Stromal cell of bone marrow (primary cell): ENCODE data around the gene USH1C.

Experiments
- DNase-seq: peaks from one replicate; pipeline ENCODE4 v3.0.0-alpha.2; 2012; ENCODE audit warnings: low read depth

The USH1C gene

DNA sequence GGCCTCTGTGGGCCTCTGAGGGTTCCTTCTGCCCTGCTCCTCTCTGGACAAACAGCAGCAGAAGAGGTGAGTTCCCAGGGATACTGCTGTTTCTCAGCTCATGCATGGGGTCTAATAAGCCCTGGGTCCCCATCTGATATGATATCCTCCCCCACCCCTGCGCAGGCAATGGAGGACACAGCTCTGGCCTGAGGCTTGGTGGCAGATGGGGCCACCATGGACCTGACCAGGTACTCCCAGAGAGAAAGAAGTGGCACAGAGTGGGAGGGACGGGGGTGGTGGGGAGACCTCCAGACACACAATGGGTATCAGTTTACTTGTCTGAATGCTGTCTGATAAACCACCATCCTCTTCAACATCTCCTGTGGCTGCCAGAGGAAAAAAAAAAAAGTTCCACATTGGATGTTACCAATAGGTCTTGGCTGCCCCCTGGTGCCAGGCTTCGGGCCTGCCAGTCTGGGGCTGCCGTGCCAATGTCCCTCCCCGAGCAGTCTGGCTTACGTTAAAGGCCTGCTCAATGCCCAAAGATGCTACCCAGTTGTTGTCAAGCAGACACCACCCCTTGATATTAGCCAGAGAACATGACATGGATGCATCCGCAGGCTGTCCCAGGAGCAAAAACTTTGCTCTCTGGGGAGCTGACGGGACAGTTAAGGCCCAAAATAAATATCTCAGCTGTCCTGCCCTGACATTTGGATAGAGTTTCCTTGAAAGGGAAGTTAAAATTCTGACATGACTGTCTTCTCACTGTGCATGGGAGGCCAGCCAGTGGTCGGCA is 39.7 kb downstream of the USH1C start:
- DNase-seq: peak; percentile 26

DNA sequence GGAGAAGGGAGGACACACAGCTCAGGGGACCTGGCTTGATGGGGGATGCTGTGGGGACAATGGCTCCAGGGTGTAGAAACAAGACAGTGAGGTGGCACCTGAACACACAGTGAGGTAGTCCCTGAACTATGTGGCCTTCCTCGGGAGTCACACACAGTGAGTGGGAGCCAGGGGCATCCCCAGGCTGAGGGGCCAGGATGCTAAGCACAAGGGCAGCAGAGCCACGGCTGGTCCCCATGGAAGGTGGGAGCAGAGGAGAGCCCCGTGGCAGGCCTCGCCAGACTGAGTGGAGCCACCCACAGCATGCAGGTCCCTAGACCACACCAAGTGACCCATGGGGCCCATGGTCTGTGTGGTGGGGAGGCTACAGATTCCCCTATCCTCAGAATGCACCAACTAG is 41.6 kb downstream of the USH1C start:
- no peak for DNase-seq

DNA sequence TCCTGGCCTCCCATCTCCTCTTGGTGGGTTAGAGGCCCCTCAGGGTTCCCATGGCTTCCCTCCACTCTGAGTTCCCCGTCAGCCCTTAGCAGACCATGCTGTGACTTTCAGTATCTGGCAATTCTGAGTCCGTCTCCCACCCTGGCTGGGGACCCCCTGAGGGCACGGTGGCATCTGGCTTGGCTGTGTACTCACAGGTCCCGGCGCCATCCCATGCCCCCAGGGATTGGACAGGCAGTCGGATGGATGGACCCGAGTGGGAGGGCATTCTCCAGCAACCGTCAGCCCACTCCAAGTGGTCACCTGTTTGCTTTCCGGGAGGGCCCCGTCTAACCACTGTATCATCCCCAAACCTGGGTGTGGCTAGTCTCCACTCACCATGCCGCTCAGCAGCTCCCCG is 43.5 kb downstream of the USH1C start:
- DNase-seq: no peak

DNA sequence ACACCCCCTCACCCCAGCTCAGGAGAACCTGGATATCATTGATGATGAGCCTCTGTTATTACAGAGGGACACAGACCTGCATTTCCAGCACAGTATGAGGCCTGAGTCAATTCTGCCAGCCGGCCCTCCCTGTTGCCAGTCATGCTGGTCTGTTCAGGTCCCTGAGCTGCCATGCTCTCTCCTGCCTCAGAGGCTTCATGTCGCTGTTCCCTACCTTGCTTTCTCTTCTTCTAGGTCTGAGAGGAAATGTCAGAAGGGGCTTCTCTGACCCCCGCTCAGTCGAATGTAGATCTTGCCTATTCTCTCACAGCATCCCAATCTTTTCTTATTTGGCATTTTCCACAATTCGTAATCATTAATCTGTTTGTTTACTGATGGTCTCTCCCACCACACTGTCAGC is 45.7 kb downstream of the USH1C start:
- DNase-seq: no peak

DNA sequence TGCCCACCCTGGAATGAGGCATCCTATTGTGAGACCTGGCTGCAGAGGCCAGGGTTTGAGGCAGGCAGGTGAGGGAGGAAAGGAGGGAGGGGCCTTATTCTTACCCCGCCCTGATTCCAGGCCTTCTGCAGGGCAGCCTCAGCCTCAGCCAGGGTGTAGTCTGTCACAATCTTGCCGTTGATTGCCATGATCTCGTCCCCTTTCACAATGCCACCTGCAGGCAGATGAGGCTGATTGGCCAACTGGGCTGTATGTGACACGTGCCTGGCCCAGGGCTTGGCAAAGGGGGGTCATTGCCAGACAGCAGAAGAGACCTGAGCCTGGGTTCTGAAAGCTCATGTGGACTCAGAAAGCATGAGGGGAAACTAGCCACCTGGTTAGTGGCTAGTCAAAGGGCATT is 46.2 kb downstream of the USH1C start:
- no peak for DNase-seq

DNA sequence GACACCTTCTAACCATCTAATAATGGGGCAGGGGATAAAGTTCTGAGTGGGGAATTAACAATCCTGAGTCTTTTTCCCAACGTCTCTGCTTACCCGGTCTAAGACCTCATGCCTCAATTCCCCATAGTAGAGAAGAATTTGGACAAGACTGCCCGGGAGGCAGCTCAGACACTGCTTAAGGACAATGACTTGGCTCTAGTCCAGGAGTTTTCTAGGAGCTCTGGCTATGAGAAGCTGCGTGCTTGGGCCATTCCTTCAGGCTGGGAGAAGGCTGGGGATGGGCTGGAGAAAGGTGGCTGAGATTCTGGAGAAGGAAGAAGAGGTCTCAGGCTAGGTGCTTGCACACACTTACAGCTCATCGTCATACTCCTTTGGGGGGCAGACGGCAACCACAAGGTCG is 47.8 kb downstream of the USH1C start:
- peak; percentile 4 for DNase-seq

DNA sequence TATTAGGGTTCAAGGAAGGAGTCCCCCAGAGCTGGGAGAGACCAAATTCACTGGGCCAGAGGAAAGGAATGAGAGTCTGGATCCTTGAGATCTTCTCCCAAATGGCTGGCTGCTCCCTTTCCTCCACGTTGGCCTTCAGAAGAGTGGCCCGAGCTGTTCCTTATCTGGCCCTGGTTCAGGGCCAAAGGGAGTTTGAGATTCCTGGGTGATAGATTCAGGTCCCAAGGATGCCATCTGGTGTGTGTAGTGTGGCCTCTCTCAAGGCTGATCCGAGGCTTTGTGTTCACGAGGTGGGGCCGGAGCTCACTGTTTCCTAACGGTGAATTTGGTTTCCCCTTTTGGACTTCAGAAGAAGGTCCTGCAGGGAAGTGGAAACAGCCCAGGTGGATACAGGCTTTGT is 50.2 kb downstream of the USH1C start:
- DNase-seq: no peak

DNA sequence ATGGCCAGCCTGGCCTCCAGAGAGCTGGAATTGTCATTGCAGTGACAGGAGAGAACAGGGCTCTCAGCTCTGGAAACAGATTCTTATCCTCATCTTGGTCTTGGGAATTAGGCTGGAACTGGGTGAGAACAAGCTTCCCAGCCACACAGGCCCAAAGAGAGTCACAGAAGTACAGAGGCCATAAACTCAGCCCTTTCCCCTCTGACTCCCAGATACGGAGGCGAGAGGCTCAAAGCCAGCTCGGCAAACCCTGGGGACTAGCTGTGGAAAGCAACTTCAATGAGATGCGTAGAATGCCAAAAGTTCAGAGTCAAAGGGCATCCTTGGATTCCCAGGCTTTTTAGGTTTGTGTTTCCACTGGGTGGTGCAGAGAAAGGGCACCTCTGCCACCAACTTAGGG is 53.3 kb downstream of the USH1C start:
- no peak for DNase-seq

DNA sequence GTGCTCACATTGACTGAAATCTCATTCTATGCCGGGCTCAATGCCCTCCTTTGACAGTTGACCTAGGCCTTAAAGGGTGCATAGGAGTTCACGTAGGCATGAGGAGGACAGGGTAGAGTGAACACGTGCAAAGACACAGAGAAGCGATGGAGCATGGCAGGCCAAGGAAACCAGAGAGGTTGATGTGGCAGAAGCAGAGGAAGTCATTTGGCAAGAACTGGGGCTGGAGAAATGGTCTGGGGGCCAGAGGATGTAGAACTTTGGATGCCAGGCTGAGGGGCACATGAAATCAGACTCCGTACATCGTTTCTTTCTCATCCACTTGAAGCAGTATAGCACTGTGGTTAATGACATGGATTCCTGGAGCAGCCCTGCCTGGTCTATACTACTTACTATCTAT is 54.0 kb downstream of the USH1C start:
- DNase-seq: no peak

DNA sequence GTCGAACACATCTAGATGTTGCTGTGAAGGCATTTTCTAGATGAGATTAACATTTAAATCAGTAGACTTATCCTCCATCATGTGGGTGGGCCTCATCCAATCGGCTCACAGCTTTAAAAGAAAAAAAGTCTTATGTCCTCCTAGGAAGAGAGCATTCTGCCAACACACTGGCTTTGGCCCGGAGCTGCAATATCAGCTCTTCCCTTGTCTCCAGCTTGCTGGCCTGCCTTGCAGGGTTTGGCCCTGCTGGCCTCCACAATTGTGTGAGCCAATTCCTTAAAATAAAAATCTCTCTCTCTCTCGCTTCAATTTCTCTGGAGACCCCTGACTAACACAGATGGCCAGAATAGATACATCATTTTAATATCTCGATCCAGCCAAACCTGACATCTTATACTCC is 54.5 kb downstream of the USH1C start:
- no peak for DNase-seq

DNA sequence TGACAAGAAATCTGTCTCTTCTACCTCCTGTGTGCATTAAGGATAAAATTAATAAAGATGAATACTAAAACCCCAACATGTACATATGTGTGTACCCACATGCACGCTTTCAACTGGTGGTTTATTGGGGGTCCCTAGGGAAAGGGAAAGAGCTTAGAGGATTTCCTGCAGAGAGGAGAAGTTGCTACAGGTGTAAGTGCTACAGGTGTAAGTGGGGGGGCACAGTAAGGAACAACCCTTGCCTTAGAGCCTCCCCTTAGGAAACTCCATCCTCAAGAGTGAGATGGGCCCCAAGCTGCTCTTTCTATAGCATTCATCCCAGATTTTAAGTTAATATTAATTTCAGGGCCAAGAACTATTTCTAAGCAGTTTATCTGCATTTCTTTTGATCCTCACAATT is 55.7 kb downstream of the USH1C start:
- DNase-seq: no peak

DNA sequence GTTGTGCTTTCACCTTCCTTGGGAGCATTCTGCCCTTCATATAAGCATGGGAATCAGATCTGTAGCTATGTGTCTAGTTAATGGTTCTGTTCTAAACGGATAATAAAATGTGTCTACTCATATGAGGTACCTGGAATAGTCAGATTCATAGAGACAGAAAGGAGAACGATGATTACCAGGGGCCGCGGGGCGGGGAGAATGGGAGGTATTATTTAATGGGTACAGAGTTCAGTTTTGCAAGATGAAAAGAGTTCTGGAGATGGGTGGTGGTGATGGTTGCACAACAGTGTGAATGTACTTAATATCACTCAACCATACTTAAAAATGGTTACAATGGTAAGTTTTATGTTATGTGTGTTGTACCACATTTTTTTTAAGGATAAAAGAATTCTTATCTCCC is 57.6 kb downstream of the USH1C start:
- DNase-seq: no peak

DNA sequence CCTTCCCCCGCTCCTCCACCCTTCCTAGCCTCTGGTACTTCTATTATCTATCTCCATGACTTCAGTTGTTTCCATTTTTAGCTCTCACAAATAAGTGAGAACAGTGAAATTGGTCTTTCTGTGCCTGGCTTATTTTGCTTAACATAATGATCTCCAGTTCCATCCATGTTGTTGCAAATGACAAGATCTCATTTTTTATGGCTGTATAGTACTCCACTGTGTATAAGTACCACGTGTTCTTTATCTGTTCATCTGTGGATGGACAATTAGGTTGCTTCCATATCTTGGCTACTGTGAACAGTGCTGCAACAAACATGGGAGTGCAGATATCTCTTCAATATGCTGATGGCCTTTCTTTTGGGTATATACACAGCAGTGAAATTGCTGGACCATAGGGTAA is 60.7 kb downstream of the USH1C start:
- DNase-seq: no peak

DNA sequence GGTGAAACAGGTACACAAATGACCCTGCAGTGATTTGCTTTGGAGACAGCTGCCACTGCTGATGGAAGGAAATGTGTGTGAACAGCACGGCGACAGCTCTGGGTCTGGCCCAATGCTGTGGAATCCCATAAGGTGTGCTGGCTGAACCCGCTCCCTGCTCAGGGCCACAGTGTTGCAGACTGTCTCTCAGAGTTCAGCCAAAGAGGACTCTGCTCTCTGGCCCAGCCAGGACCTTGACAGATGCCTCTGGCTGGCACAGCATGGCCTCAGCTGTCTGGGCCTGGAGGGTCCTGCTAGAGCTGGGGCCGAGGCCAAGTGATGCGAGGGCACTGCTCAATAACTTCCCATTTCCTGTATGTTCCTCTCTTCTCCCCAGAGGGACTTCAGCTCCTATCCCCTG is 62.3 kb downstream of the USH1C start:
- no peak for DNase-seq

DNA sequence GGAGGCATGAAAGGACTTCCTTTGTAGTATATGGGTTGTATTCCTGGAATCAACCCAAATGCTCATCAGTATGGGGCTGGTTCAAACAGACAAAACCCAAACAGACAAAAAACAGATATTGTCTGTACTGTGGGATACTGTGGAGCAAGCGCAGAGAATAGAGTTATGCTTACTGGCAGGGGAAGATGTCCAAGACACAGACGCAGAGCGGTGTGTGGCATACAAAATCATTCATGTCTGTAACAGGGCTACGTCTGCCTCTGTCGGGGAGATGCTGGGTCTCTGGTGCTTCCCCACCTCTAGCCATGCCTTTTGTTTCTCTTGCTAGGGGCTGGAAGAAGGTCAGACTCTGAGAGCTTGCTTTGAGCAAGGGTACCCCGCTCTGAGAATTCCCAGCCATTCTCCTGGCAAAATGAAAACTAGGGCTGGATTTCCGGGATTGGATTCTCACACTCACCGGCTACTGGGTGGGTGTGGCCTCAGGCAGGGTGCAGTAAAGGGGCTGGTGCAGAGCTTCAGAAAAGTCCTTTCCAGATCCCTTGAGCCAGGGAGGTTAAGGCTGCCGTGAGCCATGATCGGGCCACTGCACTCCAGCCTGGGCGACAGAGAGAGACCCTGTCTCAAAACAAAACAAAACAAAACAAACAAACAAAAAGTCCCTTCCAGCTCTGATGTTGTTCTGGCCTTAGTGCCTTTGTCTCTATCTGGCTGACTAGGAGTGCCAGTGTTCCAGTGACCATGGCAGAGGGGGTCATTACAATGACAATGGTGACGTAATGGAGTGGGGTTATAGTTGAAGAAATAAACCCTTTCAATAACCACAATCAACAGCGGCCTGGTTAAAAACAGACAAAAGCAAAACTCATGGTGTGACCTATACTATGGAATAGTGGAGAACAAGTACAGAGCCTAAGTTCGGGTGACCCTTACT is 64.7 kb downstream of the USH1C start:
- no peak for DNase-seq

DNA sequence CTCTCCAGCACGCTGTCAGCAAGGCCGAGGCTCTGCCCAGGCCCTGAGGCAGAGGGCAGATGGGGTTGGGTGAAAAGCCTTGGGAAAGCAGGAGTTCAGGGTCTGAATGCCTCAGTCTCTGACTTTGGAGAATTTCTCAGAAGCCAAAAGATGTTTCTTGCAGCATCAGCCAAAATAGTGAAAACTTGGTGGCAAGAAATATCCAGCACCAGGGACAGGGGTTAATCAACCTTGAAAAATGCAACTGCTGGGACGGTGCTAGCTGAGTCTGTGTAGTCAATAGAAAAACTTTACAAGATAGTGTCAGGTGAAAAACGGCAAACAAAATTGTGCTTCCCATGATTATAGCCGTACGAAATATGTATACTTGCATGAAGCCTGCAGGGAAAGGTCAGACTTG is 66.1 kb downstream of the USH1C start:
- no peak for DNase-seq

DNA sequence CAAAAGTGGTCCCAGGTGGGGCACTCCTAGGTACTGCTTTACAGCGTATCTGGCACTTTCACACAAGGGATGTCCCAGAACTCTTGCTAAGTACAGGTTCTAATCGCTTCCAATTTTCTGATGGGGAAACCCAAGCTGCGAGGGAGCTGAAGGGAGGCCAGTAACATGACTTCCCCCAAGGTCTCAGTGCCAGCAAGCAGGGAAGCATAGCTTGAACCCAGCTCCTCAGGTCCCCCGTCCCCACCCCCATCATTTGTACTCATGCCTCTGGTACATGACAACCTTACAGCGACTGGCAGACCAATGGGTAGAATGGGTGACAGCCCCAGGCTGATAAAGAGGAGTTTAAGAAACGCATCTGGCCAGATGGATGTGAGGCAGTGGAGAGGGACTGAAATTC is 66.9 kb downstream of the USH1C start:
- no peak for DNase-seq

DNA sequence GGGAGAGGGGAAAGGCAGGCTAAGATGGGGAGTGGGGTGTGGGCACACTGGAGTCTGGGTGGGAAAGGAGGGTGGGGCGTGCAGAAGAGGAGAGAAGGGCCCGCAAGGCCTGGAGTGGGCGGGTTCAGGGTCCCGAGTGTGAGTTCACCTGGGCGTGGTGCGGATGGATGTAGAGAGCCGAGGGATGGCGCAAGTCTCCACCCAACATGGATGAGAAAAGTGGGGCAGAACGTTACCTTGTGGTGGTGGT is 67.2 kb downstream of the USH1C start:
- DNase-seq: no peak

DNA sequence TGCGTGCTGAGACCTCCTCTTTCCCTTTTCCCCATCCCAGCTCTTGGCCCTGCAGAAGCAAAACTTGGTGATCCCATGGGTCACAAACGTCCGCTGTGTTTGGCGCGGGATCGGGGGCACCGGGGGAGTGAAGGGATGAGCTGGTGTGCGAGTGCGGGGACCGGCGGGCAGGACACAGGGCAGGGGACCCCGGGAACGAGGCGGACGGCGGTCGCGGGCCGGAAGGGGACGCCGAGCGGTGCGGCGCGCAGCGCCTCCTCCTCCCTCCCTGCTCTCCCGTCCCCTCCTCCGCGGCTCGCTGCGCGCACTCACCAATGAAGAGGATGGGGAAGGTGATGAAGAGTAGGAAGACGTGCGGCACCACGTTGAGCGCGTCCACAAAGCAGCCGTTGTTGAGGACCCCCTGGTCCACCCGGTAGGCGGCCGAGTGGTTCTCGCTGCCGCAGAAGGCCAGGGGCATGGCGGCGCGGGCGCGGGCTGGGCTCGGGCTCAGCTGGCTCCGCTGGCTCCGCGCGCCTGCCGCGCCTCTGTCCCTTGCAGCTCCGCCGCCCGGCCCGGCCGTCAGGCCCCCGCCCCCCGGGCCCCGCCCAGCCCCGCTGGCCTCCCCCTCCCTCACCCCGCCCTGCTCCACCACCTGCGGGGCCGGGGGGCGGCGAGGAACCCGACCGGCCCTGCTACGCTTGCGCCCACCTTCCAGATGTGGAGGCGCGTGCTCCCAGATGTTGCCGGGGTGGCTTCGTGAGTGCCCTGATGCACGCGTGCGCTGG is 67.7 kb downstream of the USH1C start, which contains the start of gene ABCC8:
TSS of gene ABCC8 (minus strand) at position 529 of the 767 bp plus-strand sequence. CDS start at position 460, 69 bp downstream.
- DNase-seq: no peak

DNA sequence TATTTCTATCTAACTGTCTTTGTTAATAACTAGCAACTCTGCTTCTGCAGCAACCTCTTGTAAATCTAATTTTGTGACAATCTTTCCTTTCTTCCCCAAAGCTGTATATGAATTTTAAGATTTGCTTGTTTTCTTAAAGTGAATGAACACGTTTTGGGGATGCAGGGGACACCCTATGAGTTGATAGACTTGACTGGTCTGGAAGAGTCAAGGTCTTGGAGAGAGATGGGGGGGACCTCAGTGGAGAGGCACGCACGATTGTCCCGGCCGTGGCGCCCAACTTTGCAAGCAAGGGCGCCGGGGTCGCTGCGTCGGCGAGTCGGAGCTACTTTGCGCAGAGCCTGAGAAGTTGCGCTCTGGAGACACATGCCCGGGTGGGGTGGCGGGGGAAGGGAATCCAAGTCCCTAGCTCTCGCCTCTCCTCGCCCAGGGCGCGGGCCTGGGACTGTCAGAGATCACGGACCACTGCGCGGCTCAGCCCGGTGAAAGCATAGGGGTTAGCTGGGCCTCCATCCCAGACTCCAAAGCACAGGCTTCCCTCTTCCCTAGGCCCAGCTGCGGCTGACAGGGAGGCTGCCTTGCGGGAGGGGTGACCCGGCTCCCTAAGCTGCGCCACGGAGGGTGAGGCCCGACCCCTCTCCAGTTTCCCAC is 68.4 kb downstream of the USH1C start:
- DNase-seq: no peak

DNA sequence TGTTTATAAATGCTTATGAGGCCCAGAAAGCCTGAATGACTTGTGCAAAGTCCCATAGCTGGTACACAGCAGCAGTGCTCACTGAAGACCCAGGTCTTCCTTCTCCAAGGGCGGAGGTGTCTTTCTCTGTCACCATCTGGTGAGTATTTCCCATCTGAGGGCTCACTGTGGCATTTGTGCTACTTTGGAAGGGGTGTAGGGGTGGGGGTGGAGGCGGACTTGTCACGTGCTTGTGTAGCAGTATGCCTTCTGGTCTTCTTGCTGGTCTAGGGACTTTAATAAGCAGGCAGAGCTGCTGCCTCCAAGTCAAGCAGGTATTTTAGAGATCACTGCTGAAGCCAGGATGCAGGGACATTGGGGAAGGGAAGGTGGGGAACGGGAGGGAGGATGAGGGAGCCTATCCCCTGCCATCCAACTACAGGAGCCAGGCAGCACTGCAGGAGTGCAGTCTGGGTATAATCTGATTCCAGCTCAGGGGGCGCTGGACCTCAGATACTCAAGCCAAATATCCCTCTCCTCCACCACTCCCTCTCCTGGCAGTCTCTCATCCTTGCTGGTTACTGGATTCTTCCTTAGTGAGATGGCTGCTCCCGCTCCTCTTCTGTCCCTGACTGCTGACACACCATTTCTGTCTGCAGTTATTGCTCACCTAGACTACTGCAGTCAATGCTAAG is 71.0 kb downstream of the USH1C start:
- DNase-seq: no peak

DNA sequence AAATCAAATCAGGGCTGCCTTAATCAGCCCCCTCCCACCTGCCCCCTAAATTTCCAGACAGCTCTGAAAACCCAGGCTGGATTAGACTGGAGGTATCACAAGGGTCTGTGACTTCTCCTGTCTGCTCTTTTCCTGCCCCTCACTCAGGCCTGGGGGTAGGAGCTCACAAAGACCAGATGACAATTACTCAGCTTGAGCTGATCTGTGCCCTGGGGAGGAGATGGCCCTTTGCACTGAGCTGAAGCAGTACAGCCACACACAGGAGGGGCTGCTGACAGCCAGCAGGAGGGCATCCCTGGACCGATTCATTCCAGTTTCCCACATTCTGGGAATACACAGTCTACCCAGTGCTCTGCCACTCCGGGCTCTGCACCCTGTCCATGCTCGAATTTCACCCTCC is 71.7 kb downstream of the USH1C start:
- DNase-seq: no peak
